Kidney (tissue), 14 donors: ENCODE measurements around the gene SRA1. TPM values are rescaled to one million over a fixed set of nuclear protein-coding genes. Genes with fewer than 3 reads are reported as not detected.

ENCODE experiments used
- DNase-seq, 5 donors: peaks; one replicate each; pipeline ENCODE4 v3.0.0-alpha.2; 2013 to 2020
- FAIRE-seq: peaks from 2 replicates; lab custom pipeline; 2012; peaks lifted over from hg19 to GRCh38; lab: Jason Lieb, UNC
- H3K27ac ChIP-seq, 2 donors: one replicate each; pipeline ENCODE4 v1.7.0; 2013; ENCODE audit warnings: low read depth in 2 of 2, low read length in 2 of 2, inconsistent platforms in 1 of 2
- H3K27me3 ChIP-seq: one replicate; pipeline ENCODE4 v1.7.1; 2013; ENCODE audit warnings: low read length, inconsistent platforms; ENCODE audit not compliant: control insufficient read depth, insufficient read depth
- H3K36me3 ChIP-seq, 3 donors: one replicate each; pipeline versions ENCODE4 v1.7.0 to v1.7.1; 2013; ENCODE audit warnings: low read length in 3 of 3, control low read depth in 1 of 3, inconsistent platforms in 1 of 3; ENCODE audit not compliant: insufficient read depth in 3 of 3, control insufficient read depth in 2 of 3
- H3K4me1 ChIP-seq, 3 donors: one replicate each; pipeline versions ENCODE4 v1.7.0 to v1.7.1; 2013; ENCODE audit warnings: low read length in 3 of 3, inconsistent platforms in 1 of 3, low read depth in 1 of 3; ENCODE audit not compliant: control insufficient read depth in 2 of 3, insufficient read depth in 2 of 3
- H3K4me3 ChIP-seq, 3 donors: one replicate each; pipeline versions ENCODE4 v1.7.0 to v1.8.1; 2013; ENCODE audit warnings: low read length in 3 of 3, control low read depth in 1 of 3, inconsistent platforms in 1 of 3
- H3K9ac ChIP-seq, 3 donors: one replicate each; pipeline versions ENCODE4 v1.7.0 to v1.7.1; 2013; ENCODE audit warnings: low read length in 3 of 3, control low read depth in 1 of 3, inconsistent platforms in 1 of 3
- H3K9me3 ChIP-seq, 3 donors: one replicate each; pipeline versions ENCODE4 v1.7.0 to v1.7.1; 2013; ENCODE audit warnings: low read length in 3 of 3, control low read depth in 1 of 3, inconsistent platforms in 1 of 3; ENCODE audit not compliant: control insufficient read depth in 2 of 3, insufficient read depth in 1 of 3
- CTCF ChIP-seq: IDR thresholded peaks from 3 replicates; pipeline ENCODE4 v1.5.1; 2012; ENCODE audit warnings: mild to moderate bottlenecking, moderate library complexity, borderline replicate concordance; ENCODE audit not compliant: insufficient read depth; ENCODE audit errors: extremely low read depth
- intact Hi-C: fragments of 100-400 bp; cut with DNase I; formaldehyde crosslinking; loops from one replicate; pipeline ENCODE4 v1.11.1; 2022
- microRNA-seq: library from miRNA; unstranded; fragments of <30 nt; microRNA quantifications from one replicate; pipeline ENCODE4 v1.2.0, GENCODE V29; 2020
- polyA plus RNA-seq: library from polyadenylated mRNA; stranded (reverse); fragments of 350-450 nt; fragmentation: Illumina TruSeq; extraction: RNeasy Lipid Tissue Mini Kit (QIAGEN cat#74804); gene quantifications from one replicate; pipeline ENCODE4 v1.2.3, GENCODE V29; 2014; ENCODE audit warnings: low read depth, low replicate concordance; ENCODE audit not compliant: insufficient read depth
- total RNA-seq: library from RNA; stranded (reverse); fragmentation: NEBNext Ultra II Directional; extraction: Animal tissue kit (Norgen Biotek cat#: 25700); gene quantifications from one replicate; pipeline ENCODE4 v1.2.1, GENCODE V29; 2021
- donor health status: control.
- donor health status: control.
- donor health status: control.
- donor health status: control.
- donor health status: control.
- donor health status: DM: yes; HTN: yes; CAD: no.
- donor health status: Normal renal cell carcinoma (clear cell type).

The SRA1 gene
- total and polyA plus RNA-seq, 2 donors from 2014 or later: 31.3 to 52.4 TPM

- H3K27me3 ChIP-seq: no peaks in the 10 kb centered on the region
- intact Hi-C loops: no loop called here
- TF ChIP-seq CTCF: no peak
- H3K4me3 ChIP-seq: no peak overlapping the region
- H3K4me1 ChIP-seq: no peaks in the 10 kb centered on the region
- no peak overlapping the region for H3K27ac ChIP-seq
- H3K9me3 ChIP-seq: no peaks in the 10 kb centered on the region
- FAIRE-seq: no peak
- no peak overlapping the region for H3K9ac ChIP-seq
- peaks cover 11 to 34% (median 21%) of the 10 kb centered on the region in 3 donors for H3K36me3 ChIP-seq
- DNase-seq: no peak
Observed at GRCh38 chr5:140509898-140510297, 47.4 kb downstream of the SRA1 start.

GRCh38 chr5:140502834-140503233 lies 54.4 kb downstream of the SRA1 start:
- intact Hi-C loops: no loop called here
- TF ChIP-seq CTCF: no peak
- FAIRE-seq (no peak), DNase-seq (no peak)
- no peak overlapping the region for H3K9ac ChIP-seq
- H3K9me3 ChIP-seq: no peaks in the 10 kb centered on the region
- H3K4me3 ChIP-seq: no peak overlapping the region
- H3K36me3 ChIP-seq: peaks cover 4 to 30% (median 10%) of the 10 kb centered on the region in 3 donors
- no peak overlapping the region for H3K27ac ChIP-seq
- H3K4me1 ChIP-seq: no peaks in the 10 kb centered on the region
- H3K27me3 ChIP-seq: no peaks in the 10 kb centered on the region

Small RNAs within 50 kb of the gene (microRNA-seq; reads per million reads assigned to microRNA genes)
- not detected for gene MIR6831

Other genes with a start within 250 kb of the SRA1 start
- gene HBEGF, start 210.9 kb downstream of the SRA1 start, total RNA-seq: 7.8 TPM
- 6.0 TPM for gene HBEGF, start 210.9 kb downstream of the SRA1 start, polyA plus RNA-seq
- gene SLC4A9, start 197.3 kb downstream of the SRA1 start, total RNA-seq: 2.5 TPM
- gene SLC4A9, start 197.3 kb downstream of the SRA1 start, polyA plus RNA-seq: 29.9 TPM
- gene ANKHD1, start 155.6 kb downstream of the SRA1 start, total RNA-seq: 130 TPM
- 26.4 TPM for gene ANKHD1, start 155.6 kb downstream of the SRA1 start, polyA plus RNA-seq
- gene EIF4EBP3, start 9.8 kb downstream of the SRA1 start, total RNA-seq: 22.6 TPM
- gene EIF4EBP3, start 9.8 kb downstream of the SRA1 start, polyA plus RNA-seq: 48.8 TPM
- 33.9 TPM for gene APBB3, start 7.1 kb upstream of the SRA1 start, total RNA-seq
- 19.6 TPM for gene APBB3, start 7.1 kb upstream of the SRA1 start, polyA plus RNA-seq
- 89.9 TPM for gene SLC35A4, start 7.4 kb upstream of the SRA1 start, total RNA-seq
- 71.2 TPM for gene SLC35A4, start 7.4 kb upstream of the SRA1 start, polyA plus RNA-seq
- 68.8 TPM for gene CD14, start 75.7 kb upstream of the SRA1 start, total RNA-seq
- gene CD14, start 75.7 kb upstream of the SRA1 start, polyA plus RNA-seq: 43.8 TPM
- gene TMCO6, start 82.0 kb upstream of the SRA1 start, total RNA-seq: 19.0 TPM
- 7.6 TPM for gene TMCO6, start 82.0 kb upstream of the SRA1 start, polyA plus RNA-seq
- 56.8 TPM for gene NDUFA2, start 90.2 kb upstream of the SRA1 start, total RNA-seq
- gene NDUFA2, start 90.2 kb upstream of the SRA1 start, polyA plus RNA-seq: 326 TPM
- gene IK, start 90.4 kb upstream of the SRA1 start, total RNA-seq: 76.9 TPM
- gene IK, start 90.4 kb upstream of the SRA1 start, polyA plus RNA-seq: 72.5 TPM
- gene WDR55, start 107.4 kb upstream of the SRA1 start, total RNA-seq: 20.8 TPM
- 13.7 TPM for gene WDR55, start 107.4 kb upstream of the SRA1 start, polyA plus RNA-seq
- gene DND1, start 116.1 kb upstream of the SRA1 start, total RNA-seq: 1.0 TPM
- 0.41 TPM for gene DND1, start 116.1 kb upstream of the SRA1 start, polyA plus RNA-seq
- gene HARS1, start 133.9 kb upstream of the SRA1 start, total RNA-seq: 52.2 TPM
- gene HARS1, start 133.9 kb upstream of the SRA1 start, polyA plus RNA-seq: 48.6 TPM
- gene HARS2, start 134.0 kb upstream of the SRA1 start, total RNA-seq: 27.6 TPM
- gene HARS2, start 134.0 kb upstream of the SRA1 start, polyA plus RNA-seq: 26.7 TPM
- 51.4 TPM for gene ZMAT2, start 143.0 kb upstream of the SRA1 start, total RNA-seq
- 122 TPM for gene ZMAT2, start 143.0 kb upstream of the SRA1 start, polyA plus RNA-seq
- 0.13 TPM for gene PCDHA1, start 228.7 kb upstream of the SRA1 start, total RNA-seq
- not detected for gene PCDHA1, start 228.7 kb upstream of the SRA1 start, polyA plus RNA-seq
- gene PCDHA2, start 237.4 kb upstream of the SRA1 start, total RNA-seq: 0.50 TPM
- gene PCDHA2, start 237.4 kb upstream of the SRA1 start, polyA plus RNA-seq: 0.17 TPM
- gene PCDHA3, start 243.6 kb upstream of the SRA1 start, total RNA-seq: 1.4 TPM
- gene PCDHA3, start 243.6 kb upstream of the SRA1 start, polyA plus RNA-seq: 0.13 TPM
- gene PCDHA4, start 249.6 kb upstream of the SRA1 start, total RNA-seq: 4.1 TPM
- gene PCDHA4, start 249.6 kb upstream of the SRA1 start, polyA plus RNA-seq: 1.1 TPM